Activated CD4-positive, alpha-beta T cell treated with anti-CD3 and anti-CD28 coated beads, Interleukin-2, amount 50 U/mL, for 1 hour (primary cell): ENCODE results near the gene HOTAIR.
A peak's percentile ranks its signal among the peaks of the same experiment; 100 is the strongest.

Source experiments
- DNase-seq: peaks from one replicate; pipeline ENCODE4 v3.0.0-alpha.2; 2020

Gene HOTAIR

GRCh38 chr12:54010972-54011664 is 36.4 kb upstream of the HOTAIR start:
- DNase-seq, result no peak

- no peak for DNase-seq
Measured at GRCh38 chr12:54010053-54010971, 35.6 kb upstream of the HOTAIR start.

- peak; percentile 24 for DNase-seq
Measured at GRCh38 chr12:54009171-54010052, 34.7 kb upstream of the HOTAIR start.

- DNase-seq, result no peak
Measured at GRCh38 chr12:54008260-54008552, 33.5 kb upstream of the HOTAIR start.

- no peak for DNase-seq
Measured at GRCh38 chr12:54007538-54008259, 32.9 kb upstream of the HOTAIR start.

GRCh38 chr12:54006559-54007220 is 31.9 kb upstream of the HOTAIR start:
- no peak for DNase-seq

- peak; percentile 85 for DNase-seq
Measured at GRCh38 chr12:54005853-54006558, 31.3 kb upstream of the HOTAIR start.

- DNase-seq, result no peak
Measured at GRCh38 chr12:54005531-54005852, 30.7 kb upstream of the HOTAIR start.

- no peak for DNase-seq
Measured at GRCh38 chr12:54004841-54005530, 30.2 kb upstream of the HOTAIR start.

GRCh38 chr12:54004063-54004840 is 29.5 kb upstream of the HOTAIR start:
- no peak for DNase-seq

- no peak for DNase-seq
Measured at GRCh38 chr12:54003625-54004024, 28.9 kb upstream of the HOTAIR start.

- DNase-seq, result no peak
Measured at GRCh38 chr12:54002915-54003389, 28.2 kb upstream of the HOTAIR start.

- no peak for DNase-seq
Measured at GRCh38 chr12:54002278-54002914, 27.6 kb upstream of the HOTAIR start.

- DNase-seq, result no peak
Measured at GRCh38 chr12:54001283-54002187, 26.8 kb upstream of the HOTAIR start.

GRCh38 chr12:54000116-54001114 is 25.7 kb upstream of the HOTAIR start, which contains the start of gene HOXC9:
Gene HOXC9 (plus strand): TSS chr12:54000161. CDS start chr12:54000189, 28 bp downstream.
- no peak for DNase-seq

GRCh38 chr12:53999559-54000115 is 24.9 kb upstream of the HOTAIR start:
- no peak for DNase-seq

GRCh38 chr12:53998900-53999236 is 24.1 kb upstream of the HOTAIR start:
- no peak for DNase-seq
